ENCODE data around the gene TRIM23.

The TRIM23 gene

DNA sequence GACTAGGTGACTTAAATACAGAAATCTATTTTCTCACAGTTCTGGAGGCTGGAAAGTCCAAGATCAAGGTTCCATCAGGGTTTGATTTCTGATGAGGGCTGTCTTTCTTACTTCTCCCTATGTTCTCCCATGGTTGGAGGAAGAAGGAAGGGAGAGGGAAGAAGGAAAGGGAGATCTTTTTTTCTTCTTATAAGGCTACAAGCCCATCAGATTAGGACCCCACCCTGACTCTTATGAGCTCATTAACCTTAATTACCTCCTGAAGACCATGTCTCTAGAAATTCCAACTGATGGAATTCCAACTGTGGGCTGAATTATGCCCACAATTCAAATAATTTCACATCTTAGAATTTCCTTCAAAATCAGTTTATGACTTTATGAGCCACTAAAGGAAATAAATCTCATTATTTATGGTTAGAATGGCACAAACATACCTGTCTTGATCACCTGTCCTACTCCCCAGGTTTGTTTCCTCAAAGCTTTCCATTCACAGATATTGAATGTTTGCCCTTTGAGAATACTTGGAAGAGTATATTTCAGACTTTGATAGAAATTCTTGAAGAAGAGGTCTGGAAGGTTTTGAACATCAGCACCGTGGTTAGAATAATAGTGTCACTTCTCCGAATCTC lies 53.4 kb downstream of the TRIM23 start:
- TF ChIP-seq CREB5 (CRISPR knock-in tag; IDR thresholded peaks at IDR 0.05; ENCODE audit: low read depth) = no peak
- no peak for TF ChIP-seq POU6F1 (CRISPR knock-in tag; IDR thresholded peaks at IDR 0.05; ENCODE audit: borderline replicate concordance, low read depth)
- no peak for TF ChIP-seq TSHZ2 (CRISPR knock-in tag; IDR thresholded peaks at IDR 0.05)
- no peak for TF ChIP-seq BACH2 (CRISPR knock-in tag; IDR thresholded peaks at IDR 0.05; ENCODE audit: borderline replicate concordance)
- TF ChIP-seq ISL1 (CRISPR knock-in tag; IDR thresholded peaks at IDR 0.05) = no peak
- TF ChIP-seq TCF4 (CRISPR knock-in tag; IDR thresholded peaks at IDR 0.05; ENCODE audit: borderline replicate concordance) = no peak
- TF ChIP-seq GLIS3 (CRISPR knock-in tag; IDR thresholded peaks at IDR 0.05) = no peak
- no peak for TF ChIP-seq CSDC2 (CRISPR knock-in tag; IDR thresholded peaks at IDR 0.05)
- no peak for TF ChIP-seq TOX (CRISPR knock-in tag; IDR thresholded peaks at IDR 0.05; ENCODE audit: borderline replicate concordance)
- no peak for TF ChIP-seq ZFP30 (CRISPR knock-in tag; IDR thresholded peaks at IDR 0.05)
- no peak for TF ChIP-seq ARNTL (CRISPR knock-in tag; IDR thresholded peaks at IDR 0.05; ENCODE audit: borderline replicate concordance, low read depth)
- no peak for ATAC-seq

GRCh38 chr5:65566505-65566904 lies 57.6 kb downstream of the TRIM23 start:
- ATAC-seq = no peak
- TF ChIP-seq ESRRG (CRISPR knock-in tag; IDR thresholded peaks at IDR 0.05) (no peak), OSR1 (CRISPR knock-in tag; IDR thresholded peaks at IDR 0.05) (no peak), POU6F1 (CRISPR knock-in tag; IDR thresholded peaks at IDR 0.05; ENCODE audit: borderline replicate concordance, low read depth) (no peak), ZFP30 (CRISPR knock-in tag; IDR thresholded peaks at IDR 0.05) (no peak), ARNTL (CRISPR knock-in tag; IDR thresholded peaks at IDR 0.05; ENCODE audit: borderline replicate concordance, low read depth) (no peak), ZNF70 (CRISPR knock-in tag; IDR thresholded peaks at IDR 0.05) (no peak), TSHZ2 (CRISPR knock-in tag; IDR thresholded peaks at IDR 0.05) (no peak), ISL1 (CRISPR knock-in tag; IDR thresholded peaks at IDR 0.05) (no peak)

- ATAC-seq = no peak
- TF ChIP-seq ZNF70 (CRISPR knock-in tag; IDR thresholded peaks at IDR 0.05) = no peak
- TF ChIP-seq ISL1 (CRISPR knock-in tag; IDR thresholded peaks at IDR 0.05) = no peak
- TF ChIP-seq, protein P1, sequence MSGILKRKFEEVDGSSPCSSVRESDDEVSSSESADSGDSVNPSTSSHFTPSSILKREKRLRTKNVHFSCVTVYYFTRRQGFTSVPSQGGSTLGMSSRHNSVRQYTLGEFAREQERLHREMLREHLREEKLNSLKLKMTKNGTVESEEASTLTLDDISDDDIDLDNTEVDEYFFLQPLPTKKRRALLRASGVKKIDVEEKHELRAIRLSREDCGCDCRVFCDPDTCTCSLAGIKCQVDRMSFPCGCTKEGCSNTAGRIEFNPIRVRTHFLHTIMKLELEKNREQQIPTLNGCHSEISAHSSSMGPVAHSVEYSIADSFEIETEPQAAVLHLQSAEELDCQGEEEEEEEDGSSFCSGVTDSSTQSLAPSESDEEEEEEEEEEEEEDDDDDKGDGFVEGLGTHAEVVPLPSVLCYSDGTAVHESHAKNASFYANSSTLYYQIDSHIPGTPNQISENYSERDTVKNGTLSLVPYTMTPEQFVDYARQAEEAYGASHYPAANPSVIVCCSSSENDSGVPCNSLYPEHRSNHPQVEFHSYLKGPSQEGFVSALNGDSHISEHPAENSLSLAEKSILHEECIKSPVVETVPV (CRISPR knock-in tag; IDR thresholded peaks at IDR 0.05) = no peak
- TF ChIP-seq BACH2 (CRISPR knock-in tag; IDR thresholded peaks at IDR 0.05; ENCODE audit: borderline replicate concordance) = no peak
- no peak for TF ChIP-seq ARNTL (CRISPR knock-in tag; IDR thresholded peaks at IDR 0.05; ENCODE audit: borderline replicate concordance, low read depth)
- TF ChIP-seq PPARA (CRISPR knock-in tag; IDR thresholded peaks at IDR 0.05; ENCODE audit: borderline replicate concordance) = no peak
- TF ChIP-seq ZNF8 (CRISPR knock-in tag; IDR thresholded peaks at IDR 0.05) = no peak
- TF ChIP-seq GLIS3 (CRISPR knock-in tag; IDR thresholded peaks at IDR 0.05) = no peak
- no peak for TF ChIP-seq CSDC2 (CRISPR knock-in tag; IDR thresholded peaks at IDR 0.05)
Observed at GRCh38 chr5:65563777-65564176, 60.4 kb downstream of the TRIM23 start.
